Limb (tissue), 2 donors: ENCODE data around the gene SSMEM1.
"Not testable (repeated sequence)": the region's sequence is repeated elsewhere in the genome, so short reads cannot be mapped to it uniquely, and the experiment has no call there.

Experiments used
- DNase-seq, 2 donors: peaks; one replicate each; pipeline ENCODE4 v3.0.0-alpha.2; 2016; ENCODE audit errors: extremely low spot score in 2 of 2

The SSMEM1 gene

DNA sequence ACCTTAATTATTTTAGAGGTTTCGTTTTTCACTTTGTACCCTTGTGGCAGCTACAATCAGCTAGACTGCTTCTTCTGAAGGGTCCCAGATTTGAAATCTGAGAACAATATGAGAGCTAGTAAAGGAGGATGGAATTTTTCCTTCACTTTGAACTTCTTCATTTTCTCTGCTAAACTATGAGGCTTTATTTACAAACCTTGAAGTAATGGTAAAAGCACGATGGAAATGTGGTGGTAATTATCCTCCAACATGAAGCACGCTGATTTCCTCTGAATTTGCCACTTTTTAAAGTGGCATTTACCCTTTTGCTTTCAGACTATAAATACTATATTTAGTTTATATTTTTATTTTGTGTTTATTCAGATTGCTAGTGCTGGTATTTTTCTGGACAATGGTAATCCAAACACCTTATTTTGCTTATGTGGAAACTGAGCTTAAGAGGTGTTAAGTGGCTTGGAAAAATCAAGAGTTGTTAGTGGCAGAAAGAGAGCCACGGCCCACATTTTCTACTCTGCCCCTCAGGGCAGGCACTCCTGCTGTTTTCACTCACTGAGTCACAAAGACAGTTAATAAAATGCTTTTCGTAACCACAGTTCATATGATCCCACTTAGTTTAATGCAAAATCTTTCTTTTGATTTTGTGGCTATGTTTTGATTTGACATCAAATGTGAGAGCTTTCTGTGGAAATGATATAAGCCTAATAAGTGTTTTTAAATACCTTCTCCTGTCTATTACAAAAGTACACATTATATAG lies 2.7 kb downstream of the SSMEM1 start:
- no peak for DNase-seq

- DNase-seq, result no peak
These were observed 6.2 kb downstream of the SSMEM1 start for GRCh38 chr7:130213828-130214227.

DNA sequence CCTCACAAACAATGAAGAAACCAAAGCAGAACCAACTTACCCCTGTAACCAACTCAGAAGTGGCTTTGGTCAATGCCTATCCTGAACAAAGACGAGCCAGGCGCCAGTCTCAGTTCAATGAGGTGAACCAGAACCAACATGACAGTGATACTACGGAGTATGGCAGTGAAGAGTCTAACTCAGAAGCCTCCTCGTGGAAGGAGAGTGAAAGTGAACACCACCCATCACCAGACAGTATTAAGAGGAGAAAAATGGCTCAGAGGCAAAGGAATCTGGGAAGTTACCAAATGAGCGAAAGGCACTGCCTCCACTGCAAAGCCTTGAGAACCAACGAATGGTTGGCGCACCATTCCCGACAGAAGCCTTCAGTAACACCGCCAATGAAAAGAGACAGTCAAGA lies 8.4 kb downstream of the SSMEM1 start:
- DNase-seq, result no peak

- DNase-seq, result no peak
These were observed 9.1 kb downstream of the SSMEM1 start for GRCh38 chr7:130216750-130217149.

DNA sequence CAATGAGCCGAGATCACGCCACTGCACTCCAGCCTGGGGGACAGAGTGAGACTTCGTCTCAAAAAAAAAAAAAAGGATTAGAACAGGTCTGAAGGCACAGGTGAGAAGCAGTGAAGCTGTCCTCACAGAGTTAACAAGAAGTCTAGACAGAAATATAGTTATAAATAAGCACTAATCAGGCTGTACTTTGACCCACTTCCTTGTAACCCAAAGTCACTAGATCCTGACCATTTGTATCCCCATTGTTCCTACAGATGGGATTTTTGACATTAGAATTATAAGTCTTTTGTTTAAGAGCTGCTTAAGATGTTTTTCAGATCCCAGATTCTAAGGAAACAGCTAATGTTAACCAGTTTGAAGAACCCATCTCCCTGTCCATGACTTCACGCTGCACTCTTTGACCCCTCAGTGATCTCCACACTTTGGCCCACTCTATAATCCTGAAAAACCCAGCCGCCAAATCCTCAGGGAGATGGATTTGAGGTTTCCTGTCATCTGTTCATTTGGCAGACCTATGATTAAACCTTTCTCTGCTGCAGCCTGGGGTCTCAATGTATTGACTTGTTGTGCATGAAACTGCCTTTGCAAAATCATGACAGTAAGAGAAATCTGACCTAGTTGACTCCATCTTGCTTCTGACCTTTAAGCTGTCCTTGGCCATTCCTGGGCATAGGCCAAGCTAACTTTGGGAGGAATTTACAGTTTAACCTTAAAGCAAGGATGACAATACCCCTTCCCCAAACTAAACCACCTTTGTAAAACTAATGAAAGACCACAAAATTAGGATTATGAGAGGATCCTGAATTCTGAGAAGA lies 11.4 kb downstream of the SSMEM1 start:
- DNase-seq, result no peak

- no peak for DNase-seq
These were observed 12.2 kb downstream of the SSMEM1 start for GRCh38 chr7:130219871-130220270.

DNA sequence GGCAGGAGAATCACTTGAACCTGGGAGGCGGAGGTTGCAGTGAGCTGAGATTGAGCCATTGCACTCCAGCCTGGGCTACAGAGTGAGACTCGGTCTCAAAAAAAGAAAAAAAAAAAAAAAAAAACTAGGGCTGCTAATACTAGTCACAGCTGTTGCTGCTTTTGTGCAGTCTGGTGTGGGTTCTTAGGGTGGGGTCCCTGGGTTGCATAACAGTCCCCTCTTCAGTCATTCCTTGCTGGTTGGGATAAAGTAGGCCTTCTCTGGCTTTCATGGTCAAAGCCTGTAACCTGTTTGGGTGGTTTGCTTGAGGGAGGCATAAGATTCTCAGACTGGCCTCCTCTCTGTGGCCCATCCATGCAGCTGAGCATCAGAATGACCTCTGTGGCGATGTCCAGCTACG lies 14.1 kb downstream of the SSMEM1 start:
- DNase-seq, result no peak

GRCh38 chr7:130223646-130224045 lies 16.0 kb downstream of the SSMEM1 start:
- no peak for DNase-seq

DNA sequence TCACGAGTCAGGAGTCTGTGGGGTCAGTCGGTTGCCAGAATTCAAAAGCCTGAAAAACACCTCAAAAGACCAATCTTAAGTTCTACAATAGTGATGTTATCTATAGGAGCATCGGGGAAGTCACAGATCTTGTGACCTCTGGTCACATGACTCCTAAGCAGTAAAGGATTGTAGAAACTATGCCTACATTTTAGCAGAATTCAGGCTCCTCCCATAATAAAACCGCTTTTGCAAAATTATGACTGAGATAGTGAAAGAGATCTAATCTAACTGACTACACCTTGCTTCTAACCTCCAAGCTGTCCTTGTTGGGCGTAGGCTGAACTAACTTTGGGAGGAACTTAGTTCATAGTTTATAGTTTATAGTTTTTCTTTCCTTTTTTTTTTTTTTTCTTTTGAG lies 16.6 kb downstream of the SSMEM1 start:
- DNase-seq, result no peak

DNA sequence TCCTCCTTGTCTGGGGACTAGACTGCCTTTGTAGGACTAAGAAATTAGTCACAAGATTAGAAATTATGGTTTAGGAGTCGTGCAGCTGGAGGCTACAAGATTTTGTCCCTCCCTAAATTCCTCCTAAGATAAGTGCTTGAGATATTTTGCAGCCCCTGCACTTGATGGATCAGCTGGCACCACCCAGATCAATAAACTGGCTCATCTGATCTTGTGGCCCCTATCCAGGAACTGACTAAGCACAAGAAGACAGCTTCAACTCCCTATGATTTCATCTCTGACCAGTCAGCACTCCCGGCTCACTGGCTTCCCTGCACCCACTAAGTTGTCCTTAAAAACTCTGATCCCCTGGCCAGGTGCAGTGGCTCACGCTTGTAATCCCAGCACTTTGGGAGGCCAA lies 17.3 kb downstream of the SSMEM1 start:
- not testable (repeated sequence) for DNase-seq

GRCh38 chr7:130226333-130226732 lies 18.7 kb downstream of the SSMEM1 start:
- DNase-seq, result no peak

DNA sequence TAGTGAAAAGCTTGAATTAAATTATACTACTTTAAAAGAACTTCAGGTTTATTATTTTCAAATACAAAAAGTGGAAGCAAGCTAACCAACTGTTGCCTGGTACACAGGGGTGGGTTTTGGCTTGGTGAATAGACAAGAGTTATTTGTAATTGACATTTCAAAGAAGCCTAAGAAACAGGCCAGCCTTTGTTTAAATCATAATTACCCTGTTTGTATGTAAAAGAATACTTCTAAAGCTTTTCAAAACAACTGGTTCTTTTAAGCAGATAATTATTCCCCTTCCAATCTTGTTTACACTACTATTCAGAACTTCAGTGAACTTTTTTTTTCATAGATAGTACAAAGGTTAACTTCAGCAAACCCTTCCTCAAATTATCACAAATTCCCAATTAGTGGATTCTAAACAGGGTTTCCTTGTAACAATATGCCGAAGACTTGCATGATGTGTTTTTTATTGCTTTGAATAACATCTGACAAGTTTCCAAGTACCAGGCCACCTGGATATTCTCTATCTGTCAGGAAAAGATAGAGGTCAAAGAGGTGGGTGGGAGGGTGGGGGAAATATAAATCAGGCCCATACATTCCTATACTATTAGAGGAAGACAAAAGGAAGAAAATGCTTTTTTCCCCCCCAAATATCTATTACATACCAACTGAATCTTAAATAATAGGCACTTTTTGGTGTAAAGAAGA lies 20.4 kb downstream of the SSMEM1 start:
- DNase-seq, result no peak

DNA sequence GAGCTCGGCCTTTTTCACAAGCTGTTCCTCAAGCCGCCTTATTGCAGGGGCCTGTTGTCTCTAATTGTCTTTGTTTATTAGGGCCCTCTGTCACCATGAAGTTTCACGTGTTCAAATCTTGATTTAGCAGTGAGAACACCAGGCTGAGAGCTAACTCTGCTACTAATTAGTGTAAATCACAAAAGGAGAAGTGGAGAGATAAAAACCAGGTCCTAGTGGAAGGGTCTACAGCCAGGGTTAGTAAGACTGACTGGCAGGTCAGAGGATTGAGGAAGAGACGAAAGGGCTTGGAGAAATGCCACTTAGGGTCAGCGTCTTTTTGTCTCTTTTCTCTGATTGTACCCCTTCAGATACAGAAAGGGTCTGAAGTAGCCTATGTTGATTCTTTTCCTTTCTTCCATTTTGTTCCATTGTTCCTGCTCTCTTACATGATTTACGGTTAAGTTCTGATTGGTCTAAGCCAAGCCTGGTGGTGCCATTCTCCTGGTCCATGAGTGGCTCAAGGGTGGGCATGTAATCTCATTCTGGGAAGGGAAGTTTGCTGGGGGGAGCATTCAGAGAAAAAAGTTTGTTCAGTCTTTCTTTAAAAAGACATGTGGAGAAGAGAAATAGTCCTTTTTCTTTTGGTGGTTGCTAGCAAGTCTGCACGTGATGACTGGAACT lies 21.3 kb downstream of the SSMEM1 start:
- no peak for DNase-seq

DNA sequence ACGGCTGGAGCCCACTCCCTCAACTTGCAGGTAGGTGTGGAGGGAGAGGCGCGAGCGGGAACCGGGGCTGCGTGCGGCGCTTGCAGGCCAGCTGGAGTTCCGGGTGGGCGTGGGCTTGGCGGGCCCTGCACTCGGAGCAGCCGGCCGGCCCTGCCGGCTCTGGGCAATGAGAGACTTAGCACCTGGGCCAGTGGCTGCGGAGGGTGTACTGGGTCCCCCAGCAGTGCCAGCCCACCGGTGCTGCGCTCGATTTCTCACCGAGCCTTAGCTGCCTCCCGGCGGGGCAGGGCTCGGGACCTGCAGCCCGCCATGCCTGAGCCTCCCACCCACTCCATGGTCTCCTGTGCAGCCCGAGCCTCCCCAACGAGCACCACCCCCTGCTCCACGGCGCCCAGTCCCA lies 22.3 kb downstream of the SSMEM1 start:
- not testable (repeated sequence) for DNase-seq

DNA sequence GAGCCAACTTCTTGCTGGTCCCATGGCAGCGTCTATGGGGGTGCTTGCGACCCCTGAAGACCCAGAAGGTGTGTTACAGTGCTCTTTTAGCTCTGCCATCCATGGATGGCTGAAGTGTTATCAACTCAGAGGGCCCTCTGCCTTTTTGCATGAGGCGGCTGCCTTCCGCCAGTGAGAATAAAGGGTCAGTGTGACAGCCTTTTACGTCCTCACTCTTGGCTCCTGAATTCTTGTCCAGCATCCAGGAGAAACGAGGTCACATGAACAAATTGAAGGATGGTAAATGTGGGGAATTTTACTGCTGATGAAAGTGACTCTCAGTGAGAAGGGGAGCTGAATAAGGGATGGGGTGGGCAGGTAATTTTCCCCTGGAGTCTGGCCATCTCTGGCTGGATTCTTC lies 24.1 kb downstream of the SSMEM1 start:
- DNase-seq, result no peak

- no peak for DNase-seq
These were observed 24.5 kb downstream of the SSMEM1 start for GRCh38 chr7:130232209-130232608.

DNA sequence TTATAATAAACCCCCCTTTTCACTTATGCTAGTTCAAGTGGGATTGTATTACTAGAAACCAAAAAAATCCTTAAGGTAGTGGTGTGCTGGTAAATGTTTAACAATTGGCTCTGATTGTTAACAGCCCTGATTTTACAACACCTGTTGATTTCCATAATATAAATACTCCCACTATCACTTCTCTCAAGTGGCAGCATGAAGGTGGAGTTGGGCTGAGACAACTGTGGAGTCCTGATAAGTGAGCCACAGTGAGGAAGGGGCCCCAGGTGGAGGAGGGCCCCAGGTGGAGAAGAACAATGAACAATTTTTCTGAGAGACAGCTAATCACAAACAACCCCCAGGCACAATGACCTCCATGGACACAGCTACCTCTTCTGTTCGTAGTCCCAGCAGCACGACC lies 26.4 kb downstream of the SSMEM1 start:
- no peak for DNase-seq

GRCh38 chr7:130236361-130236760 lies 28.7 kb downstream of the SSMEM1 start:
- not testable (repeated sequence) for DNase-seq

GRCh38 chr7:130240240-130240639 lies 32.6 kb downstream of the SSMEM1 start:
- no peak for DNase-seq

DNA sequence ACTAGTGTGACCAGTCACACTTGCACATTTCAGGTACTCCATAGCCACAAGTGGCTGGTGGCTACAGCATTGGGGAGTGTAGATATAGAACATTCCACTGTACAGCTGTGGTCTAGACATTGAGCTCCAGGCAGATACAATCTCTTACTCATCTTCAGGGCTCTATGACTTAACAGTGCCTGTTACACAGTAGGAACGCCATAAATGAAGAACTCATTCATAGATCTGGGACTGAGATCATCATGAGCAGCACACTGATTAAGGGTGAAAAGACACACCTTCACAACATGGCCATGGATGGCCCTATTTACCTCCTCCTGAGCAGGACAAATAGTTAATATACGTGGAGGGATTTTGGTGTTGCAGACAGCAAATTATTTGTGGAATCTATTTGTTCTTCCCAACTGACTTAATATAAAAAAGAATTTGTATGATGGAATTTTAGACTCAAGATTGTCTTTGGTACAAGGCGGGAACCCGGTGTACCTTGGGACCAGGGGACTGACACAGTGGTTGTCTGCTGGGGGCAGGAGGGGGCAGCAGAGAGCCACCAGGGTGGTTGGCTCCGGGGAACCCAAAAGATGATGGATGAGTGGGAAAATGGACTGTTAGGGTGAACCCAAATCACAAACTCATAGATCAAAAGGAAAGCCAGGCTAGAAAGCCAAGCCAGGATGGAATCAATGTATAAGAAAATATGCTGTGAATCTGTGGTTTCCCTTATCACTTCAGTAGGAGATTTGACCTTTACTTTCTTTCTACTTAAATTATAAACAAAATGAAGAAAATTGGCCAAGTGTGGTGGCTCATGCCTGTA lies 34.7 kb downstream of the SSMEM1 start:
- DNase-seq, result peak in 1 of 2 donors; percentile 42

DNA sequence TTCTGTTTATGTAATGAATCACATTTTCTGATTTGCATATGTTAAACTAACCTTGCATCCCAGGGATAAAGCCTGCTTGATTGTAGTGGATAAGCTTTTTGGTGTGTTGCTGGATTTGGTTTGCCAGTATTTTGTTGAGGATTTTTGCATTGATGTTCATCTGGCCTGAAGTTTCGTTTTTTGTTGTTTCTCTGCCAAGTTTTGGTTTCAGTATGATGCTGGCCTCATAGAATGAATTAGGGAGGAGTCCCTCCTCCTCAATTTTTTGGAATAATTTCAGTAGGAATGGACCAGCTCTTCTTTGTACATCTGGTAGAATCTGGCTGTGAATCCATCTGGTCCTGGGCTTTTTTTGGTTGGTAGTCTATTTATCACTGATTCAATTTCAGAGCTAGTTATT lies 35.8 kb downstream of the SSMEM1 start:
- DNase-seq, result not testable (repeated sequence)
